ENCODE data around the gene DHX36. TPM values are rescaled to one million over a fixed set of nuclear protein-coding genes. Genes with fewer than 3 reads are reported as not detected.

DHX36 gene
- total and polyA plus RNA-seq, 3 experiments from 2014 or later, result 19.9 to 86.8 (median 74.6) TPM

GRCh38 chr3:154247806-154248415 lies 76.4 kb downstream of the DHX36 start:
- H3K36me3 ChIP-seq (ENCODE audit: insufficient read depth, low read length), result no peaks in the 10 kb centered on the region
- Mint-ChIP-seq H3K4me3 (no peak overlapping the region), H3K4me1 (peaks cover 0 to 1% (median 0%) of the 10 kb centered on the region in 3 donors), H3K9me3 (no peaks in the 10 kb centered on the region), H3K27me3 (no peaks in the 10 kb centered on the region), H3K27ac (no peak overlapping the region), H3K36me3 (peaks cover 20 to 32% (median 21%) of the 10 kb centered on the region in 3 donors)
- no peak overlapping the region for H3K27ac ChIP-seq (ENCODE audit: low read depth, low read length)
- H3K9me3 ChIP-seq (ENCODE audit: low read length), result no peaks in the 10 kb centered on the region
- no peak overlapping the region for H3K4me3 ChIP-seq (ENCODE audit: low read length)
- ChIA-PET POLR2A (no interaction called here), CTCF (interaction anchor here (1.0 kb wide), 1 partner anchor 11 kb away, joined by 3 read pairs; no protein-coding TSS in a partner anchor)
- no peak for DNase-seq
- H3K4me1 ChIP-seq (ENCODE audit: insufficient read depth, low read length), result no peaks in the 10 kb centered on the region
- no peaks in the 10 kb centered on the region for H3K27me3 ChIP-seq (ENCODE audit: insufficient read depth, low read length, poor library complexity, severe bottlenecking)

- Mint-ChIP-seq H3K4me1 (no peaks in the 10 kb centered on the region), H3K9me3 (no peaks in the 10 kb centered on the region), H3K27ac (no peak overlapping the region), H3K4me3 (no peak overlapping the region), H3K27me3 (no peaks in the 10 kb centered on the region), H3K36me3 (peaks cover 12 to 13% (median 13%) of the 10 kb centered on the region in 3 donors)
- H3K9me3 ChIP-seq (ENCODE audit: low read length), result no peaks in the 10 kb centered on the region
- no peaks in the 10 kb centered on the region for H3K4me1 ChIP-seq (ENCODE audit: insufficient read depth, low read length)
- H3K27ac ChIP-seq (ENCODE audit: low read depth, low read length), result no peak overlapping the region
- H3K36me3 ChIP-seq (ENCODE audit: insufficient read depth, low read length), result no peaks in the 10 kb centered on the region
- ChIA-PET POLR2A (no interaction called here), CTCF (no interaction called here)
- H3K4me3 ChIP-seq (ENCODE audit: low read length), result no peak overlapping the region
- DNase-seq, result no peak
- H3K27me3 ChIP-seq (ENCODE audit: insufficient read depth, low read length, poor library complexity, severe bottlenecking), result no peaks in the 10 kb centered on the region
These were observed 79.6 kb downstream of the DHX36 start for GRCh38 chr3:154244644-154245043.

DNA sequence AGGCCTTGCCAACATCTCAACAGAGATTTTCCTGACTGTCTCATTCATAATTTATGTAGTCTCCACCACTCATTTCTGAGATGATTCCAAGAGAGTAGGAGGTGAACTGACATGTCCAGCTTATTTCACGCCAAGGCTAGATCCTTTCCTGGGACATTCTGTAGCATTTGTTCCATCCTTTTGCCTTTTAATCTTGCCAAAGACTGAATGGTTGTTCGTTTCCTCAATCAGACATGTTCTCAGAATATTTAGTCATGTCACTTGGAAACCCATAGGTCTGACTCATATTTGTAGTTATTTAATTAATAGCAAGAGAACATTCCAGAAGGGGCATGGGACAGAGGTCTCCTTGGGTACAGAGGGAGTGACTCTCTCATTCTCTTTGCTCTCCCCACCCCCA lies 80.9 kb downstream of the DHX36 start:
- H3K36me3 Mint-ChIP-seq, result peaks cover 5 to 12% (median 9%) of the 10 kb centered on the region in 3 donors
- Histone ChIP-seq H3K9me3 (ENCODE audit: low read length) (no peaks in the 10 kb centered on the region), H3K4me3 (ENCODE audit: low read length) (no peak overlapping the region), H3K27me3 (ENCODE audit: insufficient read depth, low read length, poor library complexity, severe bottlenecking) (no peaks in the 10 kb centered on the region), H3K36me3 (ENCODE audit: insufficient read depth, low read length) (no peaks in the 10 kb centered on the region), H3K27ac (ENCODE audit: low read depth, low read length) (no peak overlapping the region), H3K4me1 (ENCODE audit: insufficient read depth, low read length) (no peaks in the 10 kb centered on the region)
- ChIA-PET POLR2A (no interaction called here), CTCF (no interaction called here)
- no peak overlapping the region for H3K4me3 Mint-ChIP-seq
- peaks cover 0 to 3% of the 10 kb centered on the region in 2 donors for H3K27me3 Mint-ChIP-seq
- no peak for DNase-seq
- no peaks in the 10 kb centered on the region for H3K4me1 Mint-ChIP-seq
- H3K27ac Mint-ChIP-seq, result no peak overlapping the region
- H3K9me3 Mint-ChIP-seq, result no peaks in the 10 kb centered on the region

- CTCF ChIA-PET, result no interaction called here
- H3K36me3 ChIP-seq (ENCODE audit: insufficient read depth, low read length), result no peaks in the 10 kb centered on the region
These were observed 81.5 kb downstream of the DHX36 start for GRCh38 chr3:154242766-154243165.

GRCh38 chr3:154241496-154241895 lies 82.8 kb downstream of the DHX36 start:
- H3K9me3 Mint-ChIP-seq, result no peaks in the 10 kb centered on the region
- Histone ChIP-seq H3K36me3 (ENCODE audit: insufficient read depth, low read length) (no peaks in the 10 kb centered on the region), H3K4me1 (ENCODE audit: insufficient read depth, low read length) (no peaks in the 10 kb centered on the region), H3K9me3 (ENCODE audit: low read length) (no peaks in the 10 kb centered on the region), H3K27ac (ENCODE audit: low read depth, low read length) (no peak overlapping the region), H3K4me3 (ENCODE audit: low read length) (no peak overlapping the region), H3K27me3 (ENCODE audit: insufficient read depth, low read length, poor library complexity, severe bottlenecking) (no peaks in the 10 kb centered on the region)
- ChIA-PET CTCF (no interaction called here), POLR2A (no interaction called here)
- peaks cover 3 to 6% of the 10 kb centered on the region in 2 donors for H3K27me3 Mint-ChIP-seq
- DNase-seq, result no peak
- no peaks in the 10 kb centered on the region for H3K4me1 Mint-ChIP-seq
- H3K27ac Mint-ChIP-seq, result no peak overlapping the region
- H3K4me3 Mint-ChIP-seq, result no peak overlapping the region
- peaks cover 0 to 2% (median 0%) of the 10 kb centered on the region in 3 donors for H3K36me3 Mint-ChIP-seq

More at GRCh38 chr3:154242766-154243165, 81.5 kb downstream of the DHX36 start:
- Histone ChIP-seq H3K4me1 (ENCODE audit: insufficient read depth, low read length) (no peaks in the 10 kb centered on the region), H3K27ac (ENCODE audit: low read depth, low read length) (no peak overlapping the region), H3K9me3 (ENCODE audit: low read length) (no peaks in the 10 kb centered on the region), H3K27me3 (ENCODE audit: insufficient read depth, low read length, poor library complexity, severe bottlenecking) (no peaks in the 10 kb centered on the region), H3K4me3 (ENCODE audit: low read length) (no peak overlapping the region)
- no peaks in the 10 kb centered on the region for H3K4me1 Mint-ChIP-seq
- POLR2A ChIA-PET, result no interaction called here
- no peak overlapping the region for H3K27ac Mint-ChIP-seq
- H3K9me3 Mint-ChIP-seq, result no peaks in the 10 kb centered on the region
- no peak overlapping the region for H3K4me3 Mint-ChIP-seq
- H3K27me3 Mint-ChIP-seq, result peaks cover 0 to 3% of the 10 kb centered on the region in 2 donors
- DNase-seq, result no peak
- peaks cover 4 to 9% (median 8%) of the 10 kb centered on the region in 3 donors for H3K36me3 Mint-ChIP-seq

GRCh38 chr3:154240235-154240634 lies 84.1 kb downstream of the DHX36 start:
- POLR2A ChIA-PET, result no interaction called here

GRCh38 chr3:154236331-154236730 lies 88.0 kb downstream of the DHX36 start:
- no peaks in the 10 kb centered on the region for H3K9me3 Mint-ChIP-seq
- CTCF ChIA-PET, result interaction anchor here (1.7 kb wide), 1 partner anchor 16 kb away, joined by 3 read pairs; no protein-coding TSS in a partner anchor
- H3K27me3 Mint-ChIP-seq, result peaks cover 3 to 38% of the 10 kb centered on the region in 2 donors
- no peaks in the 10 kb centered on the region for H3K36me3 Mint-ChIP-seq
- Histone ChIP-seq H3K36me3 (ENCODE audit: insufficient read depth, low read length) (no peaks in the 10 kb centered on the region), H3K4me3 (ENCODE audit: low read length) (no peak overlapping the region), H3K27me3 (ENCODE audit: insufficient read depth, low read length, poor library complexity, severe bottlenecking) (no peaks in the 10 kb centered on the region), H3K4me1 (ENCODE audit: insufficient read depth, low read length) (no peaks in the 10 kb centered on the region), H3K27ac (ENCODE audit: low read depth, low read length) (no peak overlapping the region), H3K9me3 (ENCODE audit: low read length) (no peaks in the 10 kb centered on the region)
- POLR2A ChIA-PET, result no interaction called here
- H3K4me3 Mint-ChIP-seq, result no peak overlapping the region
- no peak for DNase-seq
- H3K27ac Mint-ChIP-seq, result no peak overlapping the region
- H3K4me1 Mint-ChIP-seq, result no peaks in the 10 kb centered on the region

More at GRCh38 chr3:154240235-154240634, 84.1 kb downstream of the DHX36 start:
- Histone ChIP-seq H3K4me3 (ENCODE audit: low read length) (no peak overlapping the region), H3K36me3 (ENCODE audit: insufficient read depth, low read length) (no peaks in the 10 kb centered on the region), H3K27ac (ENCODE audit: low read depth, low read length) (no peak overlapping the region), H3K4me1 (ENCODE audit: insufficient read depth, low read length) (no peaks in the 10 kb centered on the region), H3K27me3 (ENCODE audit: insufficient read depth, low read length, poor library complexity, severe bottlenecking) (no peaks in the 10 kb centered on the region), H3K9me3 (ENCODE audit: low read length) (no peaks in the 10 kb centered on the region)
- CTCF ChIA-PET, result no interaction called here
- no peak for DNase-seq
- Mint-ChIP-seq H3K4me3 (no peak overlapping the region), H3K27ac (no peak overlapping the region), H3K4me1 (no peaks in the 10 kb centered on the region), H3K9me3 (no peaks in the 10 kb centered on the region), H3K27me3 (peaks cover 3 to 15% of the 10 kb centered on the region in 2 donors), H3K36me3 (no peaks in the 10 kb centered on the region)

DNA sequence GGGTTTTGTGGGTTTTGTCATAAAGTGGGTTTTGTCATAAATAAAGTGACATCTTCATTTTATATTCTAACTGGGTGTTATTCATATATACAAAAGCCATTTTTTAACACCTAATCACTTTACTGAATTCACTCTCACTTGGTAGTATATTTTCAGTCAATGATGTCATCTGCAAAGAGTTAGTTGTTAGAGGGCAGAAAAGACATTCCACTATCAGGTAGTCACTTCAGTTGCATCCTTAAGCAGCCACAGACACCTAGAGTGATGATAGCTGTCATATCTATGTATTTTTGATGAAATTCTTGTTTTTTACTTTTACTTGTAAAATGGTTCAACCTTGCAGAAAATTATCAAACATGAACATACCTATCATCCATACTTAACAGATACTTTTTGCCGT lies 89.0 kb downstream of the DHX36 start:
- Mint-ChIP-seq H3K4me1 (no peaks in the 10 kb centered on the region), H3K27ac (no peak overlapping the region), H3K36me3 (no peaks in the 10 kb centered on the region), H3K4me3 (no peak overlapping the region), H3K9me3 (no peaks in the 10 kb centered on the region), H3K27me3 (peaks cover 3 to 41% of the 10 kb centered on the region in 2 donors)
- Histone ChIP-seq H3K9me3 (ENCODE audit: low read length) (no peaks in the 10 kb centered on the region), H3K27ac (ENCODE audit: low read depth, low read length) (no peak overlapping the region), H3K4me1 (ENCODE audit: insufficient read depth, low read length) (no peaks in the 10 kb centered on the region), H3K27me3 (ENCODE audit: insufficient read depth, low read length, poor library complexity, severe bottlenecking) (no peaks in the 10 kb centered on the region), H3K36me3 (ENCODE audit: insufficient read depth, low read length) (no peaks in the 10 kb centered on the region), H3K4me3 (ENCODE audit: low read length) (no peak overlapping the region)
- no peak for DNase-seq
- POLR2A ChIA-PET, result no interaction called here
- CTCF ChIA-PET, result interaction anchor here (1.7 kb wide), 1 partner anchor 17 kb away, joined by 3 read pairs; no protein-coding TSS in a partner anchor
